K562 treated with DMSO at 1 percent for 4 hours (cell line): ENCODE results near the gene SLC40A1. TPM values are rescaled to one million over a fixed set of nuclear protein-coding genes. Genes with fewer than 3 reads are reported as not detected.

Experiments
- total RNA-seq: library from RNA; unstranded; fragments of 300-600 nt; gene quantifications from 2 replicates; pipeline ENCODE4 v1.2.3, GENCODE V29; 2022; ENCODE audit not compliant: insufficient read depth

The SLC40A1 gene
- 12.0 and 14.8 TPM in 2 replicates for total RNA-seq

GRCh38 chr2:189580658-189581353, at the start of gene SLC40A1:
TSS of gene SLC40A1 (minus strand) at chr2:189580786. CDS start at chr2:189580460, 326 bp downstream.

Other genes with a start within 250 kb of the SLC40A1 start
- gene WDR75, start 139.3 kb downstream of the SLC40A1 start, total RNA-seq: 14.4 and 15.0 TPM in 2 replicates
- 14.6 and 18.0 TPM in 2 replicates for gene ASNSD1, start 80.7 kb upstream of the SLC40A1 start, total RNA-seq
- gene ANKAR, start 93.9 kb upstream of the SLC40A1 start, total RNA-seq: 0.92 TPM in 1 of 2 replicates, not detected in the other
- 4.0 and 4.1 TPM in 2 replicates for gene OSGEPL1, start 182.0 kb upstream of the SLC40A1 start, total RNA-seq
- 19.5 and 29.6 TPM in 2 replicates for gene ORMDL1, start 203.6 kb upstream of the SLC40A1 start, total RNA-seq
- gene PMS1, start 203.7 kb upstream of the SLC40A1 start, total RNA-seq: 4.7 and 5.7 TPM in 2 replicates